GM23338 (cell line): ENCODE measurements around the gene KCNG3.

Experiments used
- ZNF331 ChIP-seq: fragments of 250-450 bp; sonication (Bioruptor Pico); IDR thresholded peaks from 2 replicates; pipeline ENCODE4 v1.5.0; 2020; ENCODE audit warnings: low read depth, mild to moderate bottlenecking, moderate library complexity
- TF ChIP-seq, protein P1 (sequence below), 2 experiments: fragments of 200-600 bp in 1 of 2; sonication (generic) in 1 of 2; conservative IDR thresholded peaks; 2 replicates each; pipeline versions ENCODE4 v1.5.1 to v1.6.1; 2016 to 2017; ENCODE audit warnings: antibody characterized with exemption in 2 of 2, low read depth in 2 of 2, mild to moderate bottlenecking in 2 of 2, moderate library complexity in 1 of 2

DNA sequence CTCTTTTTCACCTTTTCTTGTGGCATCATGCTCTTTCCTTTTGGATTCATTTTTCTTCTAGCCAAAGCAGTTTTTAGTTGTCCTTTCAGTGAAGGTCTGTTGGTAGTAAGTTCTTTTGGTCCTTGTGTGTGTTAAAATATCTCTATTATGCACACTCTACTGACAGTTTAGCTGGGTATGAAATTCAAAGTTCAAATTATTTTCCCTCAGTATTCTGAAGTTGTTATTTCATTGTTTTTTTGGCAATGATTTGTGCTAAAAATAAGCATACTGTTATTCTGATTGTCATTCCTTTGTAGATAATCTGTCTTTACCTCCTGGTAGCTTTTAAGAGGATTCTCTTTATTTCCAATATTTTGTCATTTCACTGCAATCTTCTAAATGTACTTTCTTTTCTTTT is 79.6 kb downstream of the KCNG3 start:
- TF ChIP-seq, protein P1, sequence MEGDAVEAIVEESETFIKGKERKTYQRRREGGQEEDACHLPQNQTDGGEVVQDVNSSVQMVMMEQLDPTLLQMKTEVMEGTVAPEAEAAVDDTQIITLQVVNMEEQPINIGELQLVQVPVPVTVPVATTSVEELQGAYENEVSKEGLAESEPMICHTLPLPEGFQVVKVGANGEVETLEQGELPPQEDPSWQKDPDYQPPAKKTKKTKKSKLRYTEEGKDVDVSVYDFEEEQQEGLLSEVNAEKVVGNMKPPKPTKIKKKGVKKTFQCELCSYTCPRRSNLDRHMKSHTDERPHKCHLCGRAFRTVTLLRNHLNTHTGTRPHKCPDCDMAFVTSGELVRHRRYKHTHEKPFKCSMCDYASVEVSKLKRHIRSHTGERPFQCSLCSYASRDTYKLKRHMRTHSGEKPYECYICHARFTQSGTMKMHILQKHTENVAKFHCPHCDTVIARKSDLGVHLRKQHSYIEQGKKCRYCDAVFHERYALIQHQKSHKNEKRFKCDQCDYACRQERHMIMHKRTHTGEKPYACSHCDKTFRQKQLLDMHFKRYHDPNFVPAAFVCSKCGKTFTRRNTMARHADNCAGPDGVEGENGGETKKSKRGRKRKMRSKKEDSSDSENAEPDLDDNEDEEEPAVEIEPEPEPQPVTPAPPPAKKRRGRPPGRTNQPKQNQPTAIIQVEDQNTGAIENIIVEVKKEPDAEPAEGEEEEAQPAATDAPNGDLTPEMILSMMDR (conservative IDR thresholded peaks at IDR 0.05; ENCODE audit: low read depth in 2 of 2), result no peak
- TF ChIP-seq ZNF331, result no peak
